Skeletal muscle tissue (tissue), 4 donors: ENCODE data around the gene MAFG. TPM values are rescaled to one million over a fixed set of nuclear protein-coding genes. Genes with fewer than 3 reads are reported as not detected.
"Not testable (repeated sequence)": the region's sequence is repeated elsewhere in the genome, so short reads cannot be mapped to it uniquely, and the experiment has no call there.

Source experiments
- H3K27ac ChIP-seq: one replicate; pipeline ENCODE4 v1.7.0; 2013; ENCODE audit warnings: mild to moderate bottlenecking, low read depth, low read length, inconsistent platforms
- H3K27me3 ChIP-seq, 3 donors: one replicate each; pipeline ENCODE4 v1.7.0; 2013; ENCODE audit warnings: low read length in 3 of 3; ENCODE audit not compliant: control insufficient read depth in 3 of 3, insufficient read depth in 3 of 3
- H3K36me3 ChIP-seq, 3 donors: one replicate each; pipeline ENCODE4 v1.7.0; 2013; ENCODE audit warnings: low read length in 3 of 3; ENCODE audit not compliant: control insufficient read depth in 3 of 3, insufficient read depth in 3 of 3
- H3K4me1 ChIP-seq, 3 donors: one replicate each; pipeline ENCODE4 v1.7.0; 2013; ENCODE audit warnings: low read length in 3 of 3, mild to moderate bottlenecking in 3 of 3; ENCODE audit not compliant: control insufficient read depth in 3 of 3, insufficient read depth in 3 of 3
- H3K4me3 ChIP-seq, 3 donors: one replicate each; pipeline ENCODE4 v1.7.0; 2013; ENCODE audit warnings: low read length in 3 of 3
- H3K9ac ChIP-seq, 3 donors: one replicate each; pipeline ENCODE4 v1.7.0; 2013; ENCODE audit warnings: low read length in 3 of 3, mild to moderate bottlenecking in 3 of 3, moderate library complexity in 2 of 3, low read depth in 1 of 3
- H3K9me3 ChIP-seq, 3 donors: one replicate each; pipeline ENCODE4 v1.7.0; 2013; ENCODE audit warnings: low read length in 3 of 3; ENCODE audit not compliant: control insufficient read depth in 3 of 3
- total RNA-seq: library from RNA; depleted of rRNA; stranded (reverse); fragments of >200 nt; gene quantifications from one replicate; pipeline ENCODE4 v1.2.3, GENCODE V29; 2014
- donor health status: Osteomylitis.

MAFG gene
- total RNA-seq, 1 donor from 2014 or later: 8.9 TPM

DNA sequence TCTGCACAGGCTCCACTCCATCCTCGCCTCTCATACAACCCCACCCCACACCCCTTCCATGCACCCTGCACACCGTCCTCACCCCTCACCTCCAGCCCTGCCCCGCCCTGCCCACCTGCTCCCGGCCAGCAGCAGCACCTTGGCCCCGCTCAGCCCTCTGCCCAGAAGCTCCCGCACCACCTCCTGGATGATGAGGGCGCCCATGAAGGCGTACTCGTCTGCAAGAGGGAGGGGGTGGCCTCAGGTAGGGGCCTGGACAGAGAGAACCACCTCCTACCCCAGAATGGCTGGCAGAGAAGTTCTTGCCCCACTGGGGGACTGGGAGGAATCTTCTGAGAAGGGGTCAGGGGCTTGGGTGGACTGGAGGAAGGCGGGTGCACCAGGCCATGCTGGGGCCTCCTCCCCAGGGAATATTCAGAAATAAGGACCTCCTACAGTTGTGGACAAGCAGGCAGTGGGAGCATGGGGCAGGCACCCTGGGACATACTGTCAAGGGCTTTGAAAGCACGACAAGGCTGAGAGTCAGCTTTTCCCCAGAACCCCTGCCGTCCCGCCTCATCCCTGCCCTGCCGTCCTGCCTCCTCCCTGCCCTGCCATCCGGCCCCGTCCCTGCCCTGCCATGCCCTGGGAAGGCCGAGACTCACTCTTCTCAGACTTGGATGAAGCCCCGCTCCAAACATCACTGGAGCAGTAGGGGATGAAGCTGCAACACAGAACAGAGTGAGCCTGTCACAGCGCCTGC, 30.3 kb upstream of the MAFG start:
- no peak overlapping the region for H3K27ac ChIP-seq

DNA sequence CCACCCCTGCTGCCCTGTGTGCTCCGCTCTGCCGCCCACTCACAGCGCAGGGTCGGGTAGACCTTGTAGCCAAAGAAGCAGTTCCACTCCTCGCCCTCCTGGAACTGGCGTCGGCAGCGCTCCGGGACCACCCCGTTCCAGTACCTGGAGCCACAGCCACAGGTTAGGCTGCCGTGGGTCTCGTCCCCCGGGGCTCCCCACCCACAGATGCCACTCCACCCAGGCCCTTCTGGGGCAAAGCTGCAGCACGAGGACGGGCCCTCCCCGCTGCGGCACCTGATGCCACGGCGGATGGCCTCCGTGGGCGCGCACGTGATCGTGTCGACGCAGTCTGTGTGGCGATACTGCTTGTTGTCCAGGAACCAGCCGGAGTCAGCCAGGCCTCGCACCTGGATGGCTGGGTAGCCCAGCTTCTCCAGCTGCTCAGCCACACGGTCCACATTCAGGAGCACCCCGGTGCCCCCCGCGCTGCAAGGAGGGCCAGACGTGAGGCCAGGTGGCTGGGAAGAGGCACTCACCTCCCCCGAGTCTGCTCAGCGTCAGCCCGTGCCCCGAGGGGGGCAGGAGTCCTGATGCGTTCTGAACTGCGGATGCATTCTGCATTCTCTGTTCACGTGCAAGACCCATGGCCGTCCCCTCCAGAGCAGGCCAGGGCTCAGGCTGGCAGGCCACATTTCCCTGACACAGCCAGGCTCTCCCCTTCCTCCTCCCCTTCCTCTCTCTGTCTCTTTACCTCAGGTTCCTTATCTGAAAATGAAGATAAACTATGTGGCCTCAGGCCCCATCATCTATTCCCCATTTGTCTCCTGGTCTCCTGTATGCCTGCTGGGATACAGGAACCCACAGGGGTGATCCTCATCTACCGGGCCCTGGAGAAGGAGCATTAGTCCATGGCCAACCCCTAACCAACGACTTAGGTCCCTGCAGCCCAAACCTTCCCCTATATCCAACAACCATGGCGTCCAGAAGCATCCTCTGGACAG, 29.4 kb upstream of the MAFG start:
- H3K36me3 ChIP-seq: no peaks in the 10 kb centered on the region
- no peak overlapping the region for H3K4me3 ChIP-seq
- H3K9me3 ChIP-seq: no peaks in the 10 kb centered on the region
- no peak overlapping the region for H3K27ac ChIP-seq
- H3K27me3 ChIP-seq: peaks cover 18 to 34% (median 26%) of the 10 kb centered on the region in 3 donors
- peaks cover under 1 to 15% (median 12%) of the 10 kb centered on the region in 3 donors for H3K4me1 ChIP-seq
- no peak overlapping the region for H3K9ac ChIP-seq

More for the DNA sequence above, 30.3 kb upstream of the MAFG start:
- H3K36me3 ChIP-seq: no peaks in the 10 kb centered on the region
- H3K27me3 ChIP-seq: peaks cover 23 to 44% (median 31%) of the 10 kb centered on the region in 3 donors
- peaks cover 9 to 24% (median 22%) of the 10 kb centered on the region in 3 donors for H3K4me1 ChIP-seq
- H3K9me3 ChIP-seq: no peaks in the 10 kb centered on the region
- no peak overlapping the region for H3K4me3 ChIP-seq
- H3K9ac ChIP-seq: peak overlapping the region in 1 of 3 donors; percentile 0

DNA sequence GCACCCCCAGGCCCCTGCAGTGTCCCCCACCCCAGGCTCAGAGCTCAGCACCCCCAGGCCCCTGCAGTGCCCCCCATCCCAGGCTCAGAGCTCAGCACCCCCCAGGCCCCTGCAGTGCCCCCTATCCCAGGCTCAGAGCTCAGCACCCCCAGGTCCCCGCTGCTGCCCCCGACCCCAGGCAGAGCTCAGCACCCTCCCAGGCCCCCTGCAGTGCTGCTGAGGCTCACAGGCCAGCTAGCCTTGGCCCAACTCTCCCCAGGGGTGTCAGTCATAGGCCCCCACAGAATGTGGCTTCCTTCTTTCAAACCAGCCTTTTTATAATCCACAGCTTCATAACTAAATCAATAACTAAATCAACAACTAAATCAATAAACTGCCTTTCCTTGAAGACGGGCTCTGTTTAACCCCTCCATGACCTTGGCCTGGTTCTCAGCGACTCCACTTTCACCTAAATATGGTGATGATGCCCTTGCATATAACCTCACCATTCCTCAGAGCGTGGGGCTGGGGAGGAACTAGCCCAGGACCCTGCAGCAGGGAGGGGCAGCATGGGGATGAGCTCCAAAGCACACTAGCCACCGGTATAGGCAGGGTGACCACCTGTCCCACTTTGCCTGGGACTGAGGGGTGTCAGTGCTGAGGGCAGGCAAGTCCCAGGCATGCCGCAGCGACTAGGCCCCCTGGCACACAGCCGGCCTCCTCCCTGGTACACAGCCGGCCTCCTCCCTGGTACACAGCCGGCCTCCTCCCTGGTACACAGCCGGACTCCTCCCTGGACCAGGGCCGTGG, 28.4 kb upstream of the MAFG start:
- Histone ChIP-seq H3K9ac (no peak overlapping the region), H3K9me3 (no peaks in the 10 kb centered on the region), H3K27me3 (peaks cover 18 to 29% (median 26%) of the 10 kb centered on the region in 3 donors), H3K4me1 (peaks cover 0 to 14% (median 12%) of the 10 kb centered on the region in 3 donors), H3K4me3 (no peak overlapping the region), H3K27ac (no peak overlapping the region), H3K36me3 (no peaks in the 10 kb centered on the region)

DNA sequence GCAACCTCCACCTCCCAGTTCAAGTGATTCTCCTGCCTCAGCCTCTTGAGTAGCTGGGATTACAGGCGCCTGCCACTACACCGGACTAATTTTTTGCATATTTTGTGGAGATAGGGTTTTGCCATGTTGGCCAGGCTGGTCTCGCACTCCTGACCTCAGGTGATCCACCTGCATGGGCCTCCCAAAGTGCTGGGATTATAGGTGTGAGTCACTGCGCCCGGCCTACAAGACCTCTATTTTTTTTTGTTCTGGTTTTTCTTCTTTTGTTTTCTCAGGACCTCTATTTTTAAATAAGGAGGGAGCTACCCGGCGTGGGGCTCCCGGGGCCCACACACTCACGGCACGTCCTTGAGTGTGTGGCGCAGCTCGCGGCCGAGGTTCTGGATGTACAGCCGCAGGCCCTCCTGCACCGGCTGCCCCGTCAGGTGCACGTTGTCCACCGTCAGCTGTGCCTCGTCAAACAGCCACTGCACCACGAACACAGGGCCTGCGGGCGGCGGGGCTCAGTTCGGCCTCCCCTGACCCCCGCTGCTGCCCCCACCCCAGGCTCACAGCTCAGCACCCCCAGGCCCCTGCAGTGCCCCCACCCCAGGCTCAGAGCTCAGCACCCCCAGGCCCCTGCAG, 27.6 kb upstream of the MAFG start:
- H3K36me3 ChIP-seq: peaks cover 0 to 5% (median 4%) of the 10 kb centered on the region in 3 donors
- no peak overlapping the region for H3K4me3 ChIP-seq
- no peak overlapping the region for H3K27ac ChIP-seq
- no peaks in the 10 kb centered on the region for H3K9me3 ChIP-seq
- peaks cover 0 to 10% (median 10%) of the 10 kb centered on the region in 3 donors for H3K4me1 ChIP-seq
- no peak overlapping the region for H3K9ac ChIP-seq
- H3K27me3 ChIP-seq: peaks cover 13 to 24% (median 21%) of the 10 kb centered on the region in 3 donors

DNA sequence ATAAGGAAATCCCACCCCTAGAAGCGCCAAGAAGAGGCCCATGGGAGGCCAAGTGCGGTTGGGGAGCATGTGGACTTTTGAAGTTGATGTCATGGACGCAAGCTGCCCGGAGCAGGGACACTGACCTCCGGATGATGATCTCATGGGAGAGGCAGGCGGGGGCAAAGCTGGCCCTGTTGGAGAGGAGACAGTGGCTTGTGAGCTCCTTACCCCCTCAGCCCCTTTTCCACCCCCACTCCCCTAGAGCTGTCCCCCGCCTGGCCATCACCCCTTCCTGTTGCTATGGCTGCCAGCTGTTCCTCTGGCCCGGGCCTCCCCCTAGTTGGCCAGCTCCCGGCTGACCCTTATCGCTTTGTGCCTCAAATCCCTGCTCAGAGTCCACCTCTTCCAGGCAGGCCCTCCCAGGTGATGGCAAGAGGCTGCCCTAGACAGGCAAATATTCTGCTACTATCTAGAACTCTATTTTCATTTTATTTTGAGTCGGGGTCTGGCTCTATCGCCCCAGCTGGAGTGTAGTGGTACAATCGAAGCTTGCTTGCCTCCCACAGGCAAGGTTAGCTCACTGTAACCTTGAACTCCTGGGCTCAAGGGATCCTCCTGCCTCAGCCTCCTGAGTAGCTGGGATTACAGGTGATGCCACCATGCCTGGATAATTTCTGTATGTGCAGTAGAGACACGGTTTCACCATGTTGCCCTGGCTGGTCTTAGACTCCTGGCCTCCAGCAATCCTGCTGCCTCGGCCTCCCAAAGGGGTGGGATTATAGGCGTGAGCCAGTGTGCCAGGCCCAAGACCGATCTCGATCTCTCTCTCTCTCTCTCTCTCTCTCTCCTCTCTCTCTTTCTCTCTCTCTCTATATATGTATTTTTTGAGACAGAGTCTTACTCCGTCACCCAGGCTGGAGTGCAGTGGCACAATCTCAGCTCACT, 26.9 kb upstream of the MAFG start:
- Histone ChIP-seq H3K4me3 (no peak overlapping the region), H3K27me3 (peaks cover 9 to 19% (median 17%) of the 10 kb centered on the region in 3 donors), H3K27ac (no peak overlapping the region), H3K36me3 (peaks cover 0 to 5% (median 4%) of the 10 kb centered on the region in 3 donors), H3K9ac (no peak overlapping the region), H3K4me1 (peaks cover 0 to 9% (median 7%) of the 10 kb centered on the region in 3 donors), H3K9me3 (no peaks in the 10 kb centered on the region)

DNA sequence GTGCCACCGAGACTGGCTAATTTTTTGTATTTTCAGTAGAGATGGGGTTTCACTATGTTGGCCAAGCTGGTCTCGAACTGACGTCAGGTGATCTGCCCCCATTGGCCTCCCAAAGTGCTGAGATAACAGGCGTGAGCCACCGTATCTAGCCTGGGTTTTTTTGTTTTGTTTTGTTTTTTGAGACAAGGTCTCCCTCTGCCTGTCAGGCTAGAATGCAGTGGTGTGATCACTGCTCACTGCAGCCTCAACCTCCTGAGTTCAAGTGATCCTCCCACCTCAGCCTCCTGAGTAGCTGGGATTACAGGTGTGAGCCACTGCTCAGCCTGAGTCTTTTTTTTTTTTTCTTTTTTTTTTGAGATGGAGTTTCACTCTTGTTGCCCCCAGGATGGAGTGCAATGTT, 25.9 kb upstream of the MAFG start:
- H3K27me3 ChIP-seq: peaks cover under 1 to 12% (median 9%) of the 10 kb centered on the region in 3 donors
- not testable (repeated sequence) for H3K9ac ChIP-seq, H3K27ac ChIP-seq

DNA sequence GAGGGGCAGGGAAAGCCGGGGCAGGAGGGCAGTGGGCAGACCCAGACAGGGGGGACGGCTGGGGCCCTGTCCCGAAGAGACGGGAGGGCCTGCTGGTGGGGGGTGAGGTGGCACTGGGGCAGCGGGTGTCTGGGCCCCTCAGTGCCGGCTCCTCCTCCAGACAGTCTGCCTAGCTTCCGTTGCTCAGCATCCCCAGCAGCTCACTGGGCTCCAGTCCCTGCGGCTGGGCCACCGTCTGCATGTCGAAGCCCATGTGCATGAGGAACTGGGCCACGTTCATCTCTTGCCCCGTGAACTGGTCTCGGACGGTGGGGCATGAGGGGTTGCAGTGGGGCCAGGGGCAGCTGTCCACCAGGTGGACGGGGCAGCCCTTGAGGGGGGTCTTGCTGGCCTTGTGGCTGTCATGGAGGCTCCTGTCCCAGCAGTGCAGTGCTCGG, 25.3 kb upstream of the MAFG start:
- peaks cover 2 to 5% (median 4%) of the 10 kb centered on the region in 3 donors for H3K36me3 ChIP-seq
- no peak overlapping the region for H3K9ac ChIP-seq
- H3K27ac ChIP-seq: no peak overlapping the region
- H3K9me3 ChIP-seq: no peaks in the 10 kb centered on the region
- no peak overlapping the region for H3K4me3 ChIP-seq
- H3K4me1 ChIP-seq: peaks cover 0 to 5% (median 2%) of the 10 kb centered on the region in 3 donors
- H3K27me3 ChIP-seq: peaks cover 0 to 6% (median 4%) of the 10 kb centered on the region in 3 donors

More for the DNA sequence above, 25.9 kb upstream of the MAFG start:
- H3K36me3 ChIP-seq, H3K4me3 ChIP-seq, H3K9me3 ChIP-seq, H3K4me1 ChIP-seq: not testable (repeated sequence)

DNA sequence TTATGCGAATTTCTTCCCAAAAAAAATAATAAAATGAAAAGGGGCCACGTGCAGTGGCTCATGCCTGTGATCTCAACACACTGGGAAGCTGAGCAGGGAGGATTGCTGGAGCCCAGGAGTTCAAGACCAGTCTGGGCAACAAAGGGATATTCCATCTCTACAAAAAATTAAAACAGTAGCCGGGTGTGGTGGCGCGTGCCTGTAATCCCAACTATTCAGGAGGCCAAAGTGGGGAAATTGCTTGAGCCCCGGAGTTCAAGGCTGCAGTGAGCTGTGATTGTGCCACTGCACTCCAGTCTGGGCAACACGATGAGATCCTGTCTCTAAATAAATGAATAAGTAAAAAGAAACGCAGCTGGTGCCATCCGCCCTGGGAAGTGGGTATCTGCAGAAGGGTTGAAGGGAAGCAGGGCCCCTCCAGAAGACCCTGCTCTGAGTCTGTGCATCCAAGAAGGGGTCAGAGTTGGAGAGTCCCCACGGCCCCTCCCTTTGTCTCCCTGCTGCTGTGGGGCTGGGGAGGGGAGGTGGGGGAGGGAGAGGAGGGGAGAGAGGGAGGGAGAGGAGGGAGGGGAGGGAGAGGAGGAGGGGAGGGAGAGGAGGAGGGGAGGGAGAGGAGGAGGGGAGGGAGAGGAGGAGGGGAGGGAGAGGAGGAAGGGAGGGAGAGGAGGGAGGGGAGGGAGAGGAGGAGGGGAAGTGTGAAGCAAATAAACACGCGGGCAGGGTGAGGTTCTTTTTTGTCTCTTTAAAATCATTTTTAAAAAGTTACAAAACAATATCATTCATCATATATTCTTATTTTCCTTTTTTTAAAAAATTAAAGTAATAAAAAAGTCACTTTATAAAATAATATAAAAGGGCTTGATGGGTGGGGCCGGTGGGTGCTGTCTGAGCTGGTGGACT, 24.5 kb upstream of the MAFG start:
- H3K4me1 ChIP-seq: peaks cover 4 to 9% (median 8%) of the 10 kb centered on the region in 3 donors
- no peak overlapping the region for H3K9ac ChIP-seq
- peaks cover 0 to 3% (median 0%) of the 10 kb centered on the region in 3 donors for H3K27me3 ChIP-seq

More for the DNA sequence above, 24.5 kb upstream of the MAFG start:
- Histone ChIP-seq H3K36me3 (peaks cover 2 to 5% (median 4%) of the 10 kb centered on the region in 3 donors), H3K27ac (no peak overlapping the region), H3K9me3 (no peaks in the 10 kb centered on the region), H3K4me3 (no peak overlapping the region)
